HFFc6 (cell line): ENCODE measurements around the gene HSD11B1L. TPM values are rescaled to one million over a fixed set of nuclear protein-coding genes. Genes with fewer than 3 reads are reported as not detected.

Experiments
- DNase-seq: peaks from one replicate; pipeline ENCODE4 v3.0.0-alpha.2; 2018
- H3K27ac Mint-ChIP-seq: 2 replicates; pipeline ENCODE4 v1.8.0; 2020; ENCODE audit warnings: mild to moderate bottlenecking, mixed read lengths
- H3K27me3 Mint-ChIP-seq: 2 replicates; pipeline ENCODE4 v1.8.0; 2021; ENCODE audit warnings: mild to moderate bottlenecking, moderate library complexity, mixed read lengths; ENCODE audit not compliant: insufficient read depth
- H3K36me3 Mint-ChIP-seq: 2 replicates; pipeline ENCODE4 v1.8.0; 2021; ENCODE audit warnings: low read depth, mixed read lengths
- H3K4me1 Mint-ChIP-seq: 2 replicates; pipeline ENCODE4 v1.8.0; 2020; ENCODE audit warnings: low read depth, mixed read lengths
- H3K4me3 Mint-ChIP-seq: 2 replicates; pipeline ENCODE4 v1.8.0; 2020; ENCODE audit warnings: mild to moderate bottlenecking, moderate library complexity, mixed read lengths
- H3K9me3 Mint-ChIP-seq: 2 replicates; pipeline ENCODE4 v1.8.0; 2020; ENCODE audit warnings: mild to moderate bottlenecking, mixed read lengths
- total RNA-seq, 6 experiments: library from RNA; stranded (reverse); fragmentation: NEBNext Ultra II Directional; extraction: Animal tissue kit (Norgen Biotek cat#: 25700); gene quantifications; 2 replicates in 1 of 6; 3 replicates in 5 of 6; pipeline ENCODE4 v1.2.3, GENCODE V29; 2021
- TF ChIP-seq, protein P1 (sequence below): fragments of 200-600 bp; sonication (generic); IDR thresholded peaks from 2 replicates; pipeline ENCODE4 v1.5.0; 2021; ENCODE audit warnings: antibody characterized with exemption, mild to moderate bottlenecking

HSD11B1L gene
- total RNA-seq, 6 experiments from 2014 or later, result 3.5 to 9.1 (median 4.5) TPM

DNA sequence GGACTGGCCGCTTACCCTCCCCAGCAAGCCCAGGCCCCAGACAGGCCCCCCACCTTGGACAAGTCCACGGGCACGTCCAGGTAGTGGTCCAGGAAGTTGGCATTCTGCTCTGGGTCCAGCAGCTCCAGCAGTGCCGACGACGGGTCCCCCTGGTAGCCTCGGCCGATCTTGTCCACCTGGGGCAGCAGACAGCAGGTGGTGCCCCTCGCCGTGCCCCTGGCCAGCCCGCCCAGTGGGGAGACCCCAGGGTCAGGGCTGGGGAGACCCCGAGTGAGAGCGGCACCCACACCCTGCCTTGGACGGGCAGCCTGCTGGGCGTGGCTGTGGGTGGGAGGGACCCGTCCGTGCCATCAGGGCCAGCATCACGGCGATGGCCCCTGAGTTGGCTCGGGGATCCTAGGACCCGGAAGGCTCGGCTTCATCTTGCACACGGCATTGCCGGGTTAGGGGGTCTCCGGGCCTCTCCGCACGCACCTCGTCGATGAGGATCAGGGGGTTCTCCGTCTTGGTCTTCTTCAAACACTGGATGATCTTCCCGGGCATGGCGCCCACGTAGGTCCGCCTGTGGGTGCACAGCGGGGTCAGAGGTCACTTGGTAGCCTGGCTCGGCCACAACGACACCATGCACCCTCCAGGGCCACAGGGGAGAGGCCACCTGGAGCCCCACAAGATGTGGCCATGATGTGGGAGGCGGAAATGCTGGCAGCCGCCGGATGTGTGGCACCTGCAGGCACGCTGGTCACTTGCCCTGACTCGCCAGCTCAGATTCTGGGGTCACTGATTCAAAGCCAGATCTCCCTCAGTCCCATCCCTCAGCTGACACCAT lies 15.6 kb downstream of the HSD11B1L start:
- Mint-ChIP-seq H3K4me1 (peaks cover 10% of the 10 kb centered on the region; the same call in 1 of the 2 replicates), H3K27ac (0 out of 2 replicates have a peak overlapping the region, but pooled peaks have one; percentile 25), H3K9me3 (peaks cover 3% of the 10 kb centered on the region; the same call in 1 of the 2 replicates), H3K36me3 (peaks cover 24% of the 10 kb centered on the region; the same call in 1 of the 2 replicates), H3K27me3 (peaks cover 23% of the 10 kb centered on the region), H3K4me3 (no peak overlapping the region)
- TF ChIP-seq, protein P1, sequence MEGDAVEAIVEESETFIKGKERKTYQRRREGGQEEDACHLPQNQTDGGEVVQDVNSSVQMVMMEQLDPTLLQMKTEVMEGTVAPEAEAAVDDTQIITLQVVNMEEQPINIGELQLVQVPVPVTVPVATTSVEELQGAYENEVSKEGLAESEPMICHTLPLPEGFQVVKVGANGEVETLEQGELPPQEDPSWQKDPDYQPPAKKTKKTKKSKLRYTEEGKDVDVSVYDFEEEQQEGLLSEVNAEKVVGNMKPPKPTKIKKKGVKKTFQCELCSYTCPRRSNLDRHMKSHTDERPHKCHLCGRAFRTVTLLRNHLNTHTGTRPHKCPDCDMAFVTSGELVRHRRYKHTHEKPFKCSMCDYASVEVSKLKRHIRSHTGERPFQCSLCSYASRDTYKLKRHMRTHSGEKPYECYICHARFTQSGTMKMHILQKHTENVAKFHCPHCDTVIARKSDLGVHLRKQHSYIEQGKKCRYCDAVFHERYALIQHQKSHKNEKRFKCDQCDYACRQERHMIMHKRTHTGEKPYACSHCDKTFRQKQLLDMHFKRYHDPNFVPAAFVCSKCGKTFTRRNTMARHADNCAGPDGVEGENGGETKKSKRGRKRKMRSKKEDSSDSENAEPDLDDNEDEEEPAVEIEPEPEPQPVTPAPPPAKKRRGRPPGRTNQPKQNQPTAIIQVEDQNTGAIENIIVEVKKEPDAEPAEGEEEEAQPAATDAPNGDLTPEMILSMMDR, result no peak
- DNase-seq, result no peak

DNA sequence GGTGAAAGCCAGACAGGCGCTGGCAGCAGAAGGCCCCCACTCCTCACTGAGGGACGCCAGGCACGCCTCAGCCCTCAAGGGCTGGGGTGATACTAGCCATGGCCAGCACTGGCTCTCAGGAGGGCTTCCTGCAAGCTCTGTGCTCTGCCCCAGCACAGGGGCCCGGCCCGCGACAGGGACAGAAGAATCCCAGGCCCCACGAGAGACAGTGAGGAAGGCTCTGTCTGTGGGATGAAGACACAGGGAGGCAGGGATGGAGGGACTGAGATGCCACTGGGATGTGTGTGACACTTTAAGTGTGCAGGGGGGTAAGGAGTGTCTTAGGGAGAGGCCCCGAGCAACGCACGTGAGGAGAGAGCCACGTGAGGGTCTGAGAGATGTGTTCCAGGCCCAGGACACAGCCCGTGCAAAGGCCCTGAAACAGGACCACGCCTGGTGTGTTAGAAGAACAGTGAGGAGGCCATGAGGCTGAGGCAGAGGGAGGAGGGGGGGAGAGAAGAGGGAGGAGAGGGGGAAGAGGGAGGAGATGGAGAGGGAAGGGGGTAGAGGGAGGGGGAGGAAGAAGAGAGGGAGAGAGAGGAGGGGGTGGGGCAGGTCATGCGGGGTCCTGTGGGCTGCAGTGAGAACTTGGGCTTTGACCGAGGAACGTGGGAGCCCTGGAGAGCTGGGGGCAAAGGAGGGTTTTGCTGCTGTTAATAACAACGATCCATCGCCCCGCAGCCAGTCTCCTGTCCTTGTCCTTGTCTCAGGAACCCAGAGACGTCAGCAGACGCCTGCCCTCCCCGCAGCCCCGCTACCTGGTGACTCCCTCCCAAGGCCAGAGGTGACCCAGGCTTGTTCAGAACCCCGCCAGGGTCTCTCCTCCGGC lies 16.4 kb downstream of the HSD11B1L start:
- no peak for DNase-seq
- peaks cover 20% of the 10 kb centered on the region; the same call in 1 of the 2 replicates for H3K36me3 Mint-ChIP-seq
- H3K27me3 Mint-ChIP-seq, result peaks cover 26% of the 10 kb centered on the region
- peaks cover 6% of the 10 kb centered on the region; the same call in 1 of the 2 replicates for H3K4me1 Mint-ChIP-seq
- TF ChIP-seq, protein P1, result no peak
- H3K27ac Mint-ChIP-seq, result peak overlapping the region; percentile 25; the same call in 1 of the 2 replicates
- peaks cover 3% of the 10 kb centered on the region; the same call in 1 of the 2 replicates for H3K9me3 Mint-ChIP-seq
- no peak overlapping the region for H3K4me3 Mint-ChIP-seq

DNA sequence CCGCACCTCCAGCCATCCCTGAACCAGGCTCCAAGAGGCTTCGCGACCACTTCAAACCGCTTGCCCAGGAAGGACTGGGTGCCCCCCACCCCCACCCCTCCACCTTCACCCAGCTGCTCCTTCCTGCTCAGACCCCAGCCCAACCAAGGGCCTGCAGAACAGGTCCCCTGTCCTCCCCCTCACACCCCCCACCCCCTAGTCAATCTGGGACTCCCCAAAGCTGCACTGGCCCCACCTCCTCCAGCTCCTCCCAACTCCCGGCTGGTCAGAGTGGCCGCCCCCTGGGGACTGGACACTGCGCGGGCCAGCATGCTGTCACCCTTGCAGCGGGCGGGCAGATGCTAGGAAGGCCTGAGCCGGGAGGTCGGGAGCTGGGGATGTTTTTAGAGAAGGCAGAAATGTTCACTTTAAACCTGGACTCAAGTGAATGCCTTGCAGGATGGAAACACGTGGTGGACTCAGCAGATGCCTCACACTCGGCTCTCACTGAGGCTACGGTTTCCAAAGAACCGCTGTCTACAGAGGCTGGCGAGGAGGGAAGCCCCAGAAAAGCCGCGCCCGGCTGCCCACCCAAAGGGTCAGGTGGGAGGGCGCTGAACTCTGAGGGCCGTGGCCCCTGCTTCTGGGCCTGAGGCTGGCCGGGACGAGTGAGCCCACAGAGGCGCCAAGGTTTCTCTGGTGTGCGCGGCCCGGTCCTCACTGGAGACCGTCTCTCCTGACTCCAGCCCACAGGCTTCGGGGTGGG lies 17.2 kb downstream of the HSD11B1L start:
- TF ChIP-seq, protein P1, result no peak
- Mint-ChIP-seq H3K27me3 (peaks cover 26% of the 10 kb centered on the region), H3K4me1 (peaks cover 3% of the 10 kb centered on the region), H3K9me3 (peaks cover 3% of the 10 kb centered on the region; the same call in 1 of the 2 replicates), H3K36me3 (peaks cover 15% of the 10 kb centered on the region), H3K4me3 (no peak overlapping the region), H3K27ac (no peak overlapping the region)
- no peak for DNase-seq

DNA sequence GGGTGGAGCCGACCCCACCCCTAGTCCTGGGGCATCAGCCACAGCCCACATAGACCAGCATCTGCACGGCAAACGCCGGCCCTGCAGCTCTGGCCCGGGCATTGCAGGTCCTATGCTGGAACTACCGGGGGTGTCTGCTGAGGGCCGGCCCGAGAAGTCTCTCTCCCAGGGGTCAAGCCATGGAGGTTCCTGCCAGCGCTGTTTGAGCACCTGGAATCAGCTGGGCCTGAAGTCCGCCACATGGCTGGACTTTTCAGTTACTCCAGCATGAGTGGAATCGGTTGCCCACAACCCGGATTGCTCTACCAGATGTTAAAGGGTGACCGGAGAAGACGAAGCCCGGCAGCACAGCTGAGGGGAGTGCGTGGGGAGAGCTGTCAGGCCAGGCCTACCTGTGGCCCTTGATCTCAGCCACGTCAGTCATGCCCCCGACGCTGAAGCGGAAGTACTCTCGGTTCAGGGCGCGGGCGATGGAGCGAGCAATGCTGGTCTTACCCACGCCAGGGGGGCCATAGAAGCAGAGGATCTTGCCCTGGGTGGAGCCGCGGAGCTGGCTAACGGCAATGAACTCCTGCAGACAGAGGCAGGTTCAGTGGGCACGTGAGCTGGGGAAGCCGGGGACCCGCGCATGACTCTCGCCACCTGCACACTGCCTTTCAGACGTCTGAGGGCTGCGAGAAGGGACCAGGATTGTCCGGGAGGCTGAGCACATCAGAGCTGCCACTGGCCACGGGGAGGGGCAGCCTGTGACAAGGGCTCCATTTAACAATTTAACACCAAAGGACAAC lies 18.0 kb downstream of the HSD11B1L start:
- peaks cover 21% of the 10 kb centered on the region for H3K36me3 Mint-ChIP-seq
- no peak overlapping the region; the same call in 1 of the 2 replicates for H3K4me3 Mint-ChIP-seq
- peaks cover 23% of the 10 kb centered on the region for H3K27me3 Mint-ChIP-seq
- peaks cover 7% of the 10 kb centered on the region; the same call in 1 of the 2 replicates for H3K9me3 Mint-ChIP-seq
- TF ChIP-seq, protein P1, result no peak
- DNase-seq, result no peak
- no peak overlapping the region; the same call in 1 of the 2 replicates for H3K27ac Mint-ChIP-seq
- H3K4me1 Mint-ChIP-seq, result peaks cover 9% of the 10 kb centered on the region
